Pancreas (tissue), 10 donors: Measurements from ENCODE around the gene NFYC. TPM values are rescaled to one million over a fixed set of nuclear protein-coding genes. Genes with fewer than 3 reads are reported as not detected.

Experiments
- ATAC-seq, 4 donors: fragments of 200-7000 bp; cut with Tn5 transposase; one replicate each; pipeline versions ENCODE4 v1.8.0 to v1.9.1; 2020; ENCODE audit warnings: mild to moderate bottlenecking in 4 of 4, moderate library complexity in 4 of 4
- DNase-seq, 6 donors: peaks; one replicate each; pipeline ENCODE4 v3.0.0-alpha.2; 2020
- FAIRE-seq: peaks from 2 replicates; lab custom pipeline; 2012; peaks lifted over from hg19 to GRCh38; lab: Jason Lieb, UNC
- H3K27ac ChIP-seq, 4 donors: fragments of 200-600 bp; sonication (generic); 1 replicate in 3 of 4; 2 replicates in 1 of 4; pipeline versions ENCODE4 v1.5.0 to v1.8.0; 2020
- H3K27me3 ChIP-seq, 4 donors: fragments of 200-600 bp; one replicate each; pipeline ENCODE4 v1.8.0; 2021
- H3K36me3 ChIP-seq, 3 donors: fragments of 200-600 bp; sonication (generic) in 1 of 3; one replicate each; pipeline versions ENCODE4 v1.5.0 to v1.8.0; 2020 to 2021
- H3K4me1 ChIP-seq, 3 donors: fragments of 200-600 bp; one replicate each; pipeline ENCODE4 v1.8.0; 2021
- H3K4me3 ChIP-seq, 4 donors: fragments of 200-600 bp; sonication (generic) in 2 of 4; one replicate each; pipeline versions ENCODE4 v1.5.0 to v1.8.0; 2020 to 2021
- H3K9me3 ChIP-seq, 4 donors: fragments of 200-600 bp; one replicate each; pipeline ENCODE4 v1.8.0; 2021
- WGBS, 2 donors: extraction: QIAGEN DNeasy Blood & Tissue Kit; methylation state at CpG; one replicate each; pipeline ENCODE4 v1.1.7; 2013; 5-methylcytosine and 5-hydroxymethylcytosine counted together
- intact Hi-C, 3 donors: fragments of 100-400 bp; cut with DNase I; formaldehyde crosslinking; loops; one replicate each; pipeline versions ENCODE4 v1.11.1 to v1.14.2; 2022
- polyA plus RNA-seq, 2 donors: library from polyadenylated mRNA; stranded (reverse); fragments of 200-250 nt; gene quantifications; one replicate each; pipeline ENCODE4 v1.2.3, GENCODE V29; 2013
- total RNA-seq, 6 donors: library from RNA; stranded (reverse); fragmentation: NEBNext Ultra II Directional in 4 of 6; extraction: Animal tissue kit (Norgen Biotek cat#: 25700) in 4 of 6; gene quantifications; one replicate each; pipeline versions ENCODE4 v1.2.1 to v1.2.4, GENCODE V29; 2021 to 2023
- TF ChIP-seq, protein P1 (sequence below), 4 donors: fragments of 200-600 bp; sonication (generic) in 3 of 4; IDR thresholded peaks; one replicate each; pipeline versions ENCODE4 v1.5.0 to v1.8.0; 2021; ENCODE audit warnings: antibody characterized with exemption in 4 of 4
- donor health status: healthy with polysubstance abuse.
- donor health status: DM: no; HTN: no; CAD: no; lungs with moderate emphysema.
- donor health status: DM: no; HTN: no; CAD: no.
- donor health status: control.
- donor health status: control.
- donor health status: Bipolar disorder and iron deficiency.
- donor health status: DM: yes; HTN: yes; CAD: no.
- donor health status: DM: no; HTN: no; CAD: no.
- donor health status: DM: no; HTN: no; CAD: no.
- donor health status: DM: yes; HTN: yes; CAD: no.

The NFYC gene
- total and polyA plus RNA-seq, 8 donors = 21.3 to 39.6 (median 28.2) TPM

DNA sequence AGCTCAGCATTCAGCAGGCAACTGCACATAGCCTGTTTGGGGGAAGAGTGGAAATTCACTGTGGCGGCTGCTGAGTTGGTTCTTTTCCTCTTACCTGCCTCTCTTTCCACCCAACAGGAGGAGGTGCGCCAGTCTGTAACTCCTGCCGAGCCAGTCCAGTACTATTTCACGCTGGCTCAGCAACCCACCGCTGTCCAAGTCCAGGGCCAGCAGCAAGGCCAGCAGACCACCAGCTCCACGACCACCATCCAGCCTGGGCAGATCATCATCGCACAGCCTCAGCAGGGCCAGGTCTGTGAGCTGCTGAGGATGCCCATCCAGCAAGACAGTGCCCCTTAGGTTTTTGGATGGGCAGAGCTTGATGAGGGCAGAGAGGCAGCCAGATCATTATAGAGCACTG lies 66.5 kb downstream of the NFYC start:
- no peaks in the 10 kb centered on the region for H3K27me3 ChIP-seq
- FAIRE-seq (no peak), ATAC-seq (no peak), DNase-seq (no peak)
- TF ChIP-seq, protein P1, sequence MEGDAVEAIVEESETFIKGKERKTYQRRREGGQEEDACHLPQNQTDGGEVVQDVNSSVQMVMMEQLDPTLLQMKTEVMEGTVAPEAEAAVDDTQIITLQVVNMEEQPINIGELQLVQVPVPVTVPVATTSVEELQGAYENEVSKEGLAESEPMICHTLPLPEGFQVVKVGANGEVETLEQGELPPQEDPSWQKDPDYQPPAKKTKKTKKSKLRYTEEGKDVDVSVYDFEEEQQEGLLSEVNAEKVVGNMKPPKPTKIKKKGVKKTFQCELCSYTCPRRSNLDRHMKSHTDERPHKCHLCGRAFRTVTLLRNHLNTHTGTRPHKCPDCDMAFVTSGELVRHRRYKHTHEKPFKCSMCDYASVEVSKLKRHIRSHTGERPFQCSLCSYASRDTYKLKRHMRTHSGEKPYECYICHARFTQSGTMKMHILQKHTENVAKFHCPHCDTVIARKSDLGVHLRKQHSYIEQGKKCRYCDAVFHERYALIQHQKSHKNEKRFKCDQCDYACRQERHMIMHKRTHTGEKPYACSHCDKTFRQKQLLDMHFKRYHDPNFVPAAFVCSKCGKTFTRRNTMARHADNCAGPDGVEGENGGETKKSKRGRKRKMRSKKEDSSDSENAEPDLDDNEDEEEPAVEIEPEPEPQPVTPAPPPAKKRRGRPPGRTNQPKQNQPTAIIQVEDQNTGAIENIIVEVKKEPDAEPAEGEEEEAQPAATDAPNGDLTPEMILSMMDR (IDR thresholded peaks at IDR 0.05) = no peak
- H3K36me3 ChIP-seq = peaks cover 0 to 66% (median 11%) of the 10 kb centered on the region in 3 donors
- no peak overlapping the region for H3K4me3 ChIP-seq
- intact Hi-C loops = no loop called here
- H3K4me1 ChIP-seq = no peaks in the 10 kb centered on the region
- WGBS, 2 donors = 93% methylated on average over 7 of the region's 7 CpGs
- no peak overlapping the region for H3K27ac ChIP-seq
- H3K9me3 ChIP-seq = no peaks in the 10 kb centered on the region

DNA sequence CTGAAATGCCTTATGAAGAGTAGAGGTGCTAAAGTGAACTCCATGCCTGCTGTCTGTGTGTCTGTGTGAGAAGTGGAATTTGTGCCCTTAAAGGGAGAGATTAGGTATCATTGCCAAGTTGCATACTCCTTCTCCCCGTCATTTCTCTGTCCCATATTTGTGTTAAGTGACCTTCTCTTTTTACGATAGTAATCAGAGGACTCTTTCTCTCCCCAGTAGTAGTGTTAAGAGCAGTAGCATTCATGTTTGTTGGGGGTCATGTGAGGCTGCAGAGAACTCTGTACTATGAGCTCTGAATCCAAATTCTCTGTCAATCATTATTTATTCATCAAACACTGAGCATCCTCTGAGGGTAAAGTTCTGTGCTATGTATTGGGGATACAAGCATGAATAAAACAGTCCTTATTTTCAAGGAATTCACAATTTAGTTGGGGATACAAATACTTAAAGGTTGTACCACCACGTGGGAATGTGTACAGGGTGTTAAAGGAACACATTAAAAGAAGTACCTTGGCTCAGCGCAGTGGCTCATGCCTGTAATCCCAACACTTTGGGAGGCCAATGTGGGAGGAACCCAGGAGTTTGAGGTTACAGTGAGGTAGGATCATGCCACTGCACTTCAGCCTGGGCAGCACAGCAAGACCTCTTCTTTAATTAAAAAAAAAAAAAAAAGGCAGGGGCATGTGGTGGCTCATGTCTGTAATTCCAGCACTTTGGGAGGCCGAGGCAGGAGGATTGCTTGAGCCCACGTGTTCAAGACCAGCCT lies 67.3 kb downstream of the NFYC start:
- H3K9me3 ChIP-seq = no peaks in the 10 kb centered on the region
- no peak for DNase-seq
- intact Hi-C loops = no loop called here
- FAIRE-seq = no peak
- no peak overlapping the region for H3K27ac ChIP-seq
- H3K4me1 ChIP-seq = no peaks in the 10 kb centered on the region
- WGBS, 2 donors = 88% methylated on average over 6 of the region's 6 CpGs
- no peak for ATAC-seq
- TF ChIP-seq, protein P1 (IDR thresholded peaks at IDR 0.05) = no peak
- no peak overlapping the region for H3K4me3 ChIP-seq
- H3K27me3 ChIP-seq = no peaks in the 10 kb centered on the region
- H3K36me3 ChIP-seq = peaks cover 0 to 66% (median 11%) of the 10 kb centered on the region in 3 donors

DNA sequence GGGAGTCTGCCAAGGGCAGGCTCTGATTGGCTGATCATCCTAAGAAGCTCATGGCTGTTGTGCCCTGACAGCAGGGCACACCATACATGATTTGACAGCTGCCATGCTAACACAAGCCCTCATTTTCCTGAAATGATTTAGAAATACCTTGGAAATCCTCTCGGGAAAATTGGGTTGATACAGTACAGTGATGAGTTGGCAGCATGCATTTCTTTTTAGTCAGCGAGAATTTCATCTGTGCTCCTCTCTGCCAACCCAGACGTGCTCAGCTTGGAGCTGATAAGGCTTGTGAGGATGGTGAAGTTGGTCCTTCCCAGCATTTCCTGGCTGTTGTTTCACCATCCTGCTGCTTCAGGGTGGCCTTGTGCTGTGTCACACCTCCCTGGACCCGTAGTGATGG lies 69.5 kb downstream of the NFYC start:
- H3K36me3 ChIP-seq = peaks cover 0 to 62% (median 8%) of the 10 kb centered on the region in 3 donors
- TF ChIP-seq, protein P1 (IDR thresholded peaks at IDR 0.05) = no peak
- DNase-seq (no peak), ATAC-seq (no peak), FAIRE-seq (no peak)
- 73 to 75% methylated on average over 4 of the region's 4 CpGs for WGBS, 2 donors
- intact Hi-C loops = no loop called here
- H3K27ac ChIP-seq = no peak overlapping the region
- H3K27me3 ChIP-seq = no peaks in the 10 kb centered on the region
- H3K4me1 ChIP-seq = no peaks in the 10 kb centered on the region
- H3K9me3 ChIP-seq = no peaks in the 10 kb centered on the region
- H3K4me3 ChIP-seq = no peak overlapping the region

DNA sequence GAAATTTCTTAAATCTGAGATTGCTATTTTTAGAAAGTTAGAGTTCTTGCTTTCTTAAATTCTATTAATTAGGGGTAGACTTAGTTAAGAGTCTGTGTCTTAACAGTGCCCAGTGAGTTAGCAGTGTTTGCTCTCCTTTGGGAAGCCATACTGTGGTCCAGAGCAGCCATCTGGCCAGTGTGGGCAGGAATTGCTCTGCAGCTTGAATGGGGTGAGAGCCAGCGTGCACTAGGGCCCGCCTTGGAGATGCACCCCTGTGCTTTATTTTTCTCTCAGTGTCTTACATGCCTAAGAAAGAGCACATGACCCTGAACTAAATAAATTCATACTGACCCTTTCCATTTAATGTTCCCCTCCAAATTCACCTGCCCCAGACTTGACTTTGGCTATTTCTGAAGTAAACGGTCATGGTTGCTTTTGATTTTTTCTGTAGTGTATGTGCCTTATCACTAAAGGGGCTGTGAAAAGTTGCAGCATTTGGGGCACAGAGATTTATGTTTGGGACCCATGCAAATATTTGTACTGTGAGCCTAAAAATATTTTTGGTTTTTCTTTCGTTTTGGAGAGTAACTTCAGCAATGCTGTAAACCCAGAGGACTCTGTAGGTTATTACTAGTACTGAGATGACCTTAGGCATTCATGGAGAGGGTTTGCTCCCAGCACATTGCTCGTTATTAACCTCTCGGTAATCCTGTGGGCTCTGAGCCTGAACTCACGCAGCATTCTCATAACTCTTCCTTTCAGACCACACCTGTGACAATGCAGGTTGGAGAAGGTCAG lies 70.8 kb downstream of the NFYC start:
- intact Hi-C loops = no loop called here
- FAIRE-seq = no peak
- H3K9me3 ChIP-seq = no peaks in the 10 kb centered on the region
- H3K27me3 ChIP-seq = no peaks in the 10 kb centered on the region
- no peaks in the 10 kb centered on the region for H3K4me1 ChIP-seq
- TF ChIP-seq, protein P1 (IDR thresholded peaks at IDR 0.05) = no peak
- H3K27ac ChIP-seq = no peak overlapping the region
- peaks cover 0 to 74% (median 14%) of the 10 kb centered on the region in 3 donors for H3K36me3 ChIP-seq
- ATAC-seq = no peak
- H3K4me3 ChIP-seq = no peak overlapping the region
- DNase-seq = no peak
- WGBS, 2 donors = 82 to 89% methylated on average over 7 of the region's 7 CpGs
